ENCODE data around the gene PPIL1. TPM values are rescaled to one million over a fixed set of nuclear protein-coding genes. Genes with fewer than 3 reads are reported as not detected.

The PPIL1 gene
- polyA plus RNA-seq, 3 donors: 2.0 to 7.6 (median 5.9) TPM

DNA sequence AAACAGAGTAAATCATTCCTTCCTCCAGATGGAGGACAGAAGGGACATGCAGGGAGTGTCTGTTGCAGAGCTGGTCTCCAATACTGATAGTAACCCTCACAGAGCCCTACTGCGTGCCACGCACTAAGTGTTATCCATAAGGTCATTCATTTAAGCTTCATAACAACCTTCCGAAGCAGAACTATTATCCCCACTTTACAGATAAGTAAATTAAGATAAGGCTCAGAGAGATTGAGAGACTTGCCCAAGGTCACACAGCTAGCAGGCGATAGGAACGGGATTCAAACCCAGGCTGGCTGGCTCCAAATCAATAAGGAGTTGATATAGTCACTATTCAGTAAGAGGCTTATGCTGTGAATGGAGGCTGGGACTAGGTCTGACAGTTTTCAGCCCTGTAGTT is 66.0 kb downstream of the PPIL1 start:
- no peak overlapping the region for H3K4me2 ChIP-seq (replicated peaks; ENCODE audit: extremely low read depth, low read length, poor library complexity, severe bottlenecking)
- H3K27ac ChIP-seq (ENCODE audit: low read depth in 1 of 2, low read length in 2 of 2): no peak overlapping the region
- H3K4me3 Mint-ChIP-seq: no peak overlapping the region
- H3K9me3 Mint-ChIP-seq: no peaks in the 10 kb centered on the region
- no peaks in the 10 kb centered on the region for H3K4me1 Mint-ChIP-seq
- H3K36me3 ChIP-seq (replicated peaks in 1 of 2; ENCODE audit: control insufficient read depth in 1 of 2, insufficient read depth in 2 of 2, low read length in 2 of 2): no peaks in the 10 kb centered on the region
- no peak overlapping the region for H3K4me3 ChIP-seq (replicated peaks in 1 of 3; ENCODE audit: low read depth in 2 of 3, low read length in 3 of 3)
- H3K27me3 Mint-ChIP-seq (ENCODE audit: low read depth in 3 of 3): peaks cover 8 to 22% (median 8%) of the 10 kb centered on the region in 3 donors
- no peaks in the 10 kb centered on the region for H3K4me1 ChIP-seq (ENCODE audit: control insufficient read depth in 1 of 2, insufficient read depth in 2 of 2, low read length in 2 of 2)
- H3K27ac Mint-ChIP-seq: no peak overlapping the region
- H3K36me3 Mint-ChIP-seq: no peaks in the 10 kb centered on the region
- no peak overlapping the region for H2AFZ ChIP-seq (ENCODE audit: insufficient read depth, low read depth, low read length, poor library complexity, severe bottlenecking)
- no peak for DNase-seq
- H3K9me3 ChIP-seq (replicated peaks in 1 of 2; ENCODE audit: control insufficient read depth in 1 of 2, insufficient read depth in 1 of 2, low read length in 2 of 2): no peaks in the 10 kb centered on the region
- H3K79me2 ChIP-seq (ENCODE audit: insufficient read depth, low read length): no peaks in the 10 kb centered on the region
- intact Hi-C loops (cut with micrococcal nuclease): no loop called here
- TF ChIP-seq, protein P1, sequence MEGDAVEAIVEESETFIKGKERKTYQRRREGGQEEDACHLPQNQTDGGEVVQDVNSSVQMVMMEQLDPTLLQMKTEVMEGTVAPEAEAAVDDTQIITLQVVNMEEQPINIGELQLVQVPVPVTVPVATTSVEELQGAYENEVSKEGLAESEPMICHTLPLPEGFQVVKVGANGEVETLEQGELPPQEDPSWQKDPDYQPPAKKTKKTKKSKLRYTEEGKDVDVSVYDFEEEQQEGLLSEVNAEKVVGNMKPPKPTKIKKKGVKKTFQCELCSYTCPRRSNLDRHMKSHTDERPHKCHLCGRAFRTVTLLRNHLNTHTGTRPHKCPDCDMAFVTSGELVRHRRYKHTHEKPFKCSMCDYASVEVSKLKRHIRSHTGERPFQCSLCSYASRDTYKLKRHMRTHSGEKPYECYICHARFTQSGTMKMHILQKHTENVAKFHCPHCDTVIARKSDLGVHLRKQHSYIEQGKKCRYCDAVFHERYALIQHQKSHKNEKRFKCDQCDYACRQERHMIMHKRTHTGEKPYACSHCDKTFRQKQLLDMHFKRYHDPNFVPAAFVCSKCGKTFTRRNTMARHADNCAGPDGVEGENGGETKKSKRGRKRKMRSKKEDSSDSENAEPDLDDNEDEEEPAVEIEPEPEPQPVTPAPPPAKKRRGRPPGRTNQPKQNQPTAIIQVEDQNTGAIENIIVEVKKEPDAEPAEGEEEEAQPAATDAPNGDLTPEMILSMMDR (IDR thresholded peaks at IDR 0.05): no peak
- H3K27me3 ChIP-seq (ENCODE audit: control insufficient read depth in 2 of 2, insufficient read depth in 2 of 2, low read length in 2 of 2): no peaks in the 10 kb centered on the region
- no peak overlapping the region for H3K9ac ChIP-seq (ENCODE audit: insufficient read depth, low read length, poor library complexity, severe bottlenecking)
- 100% methylated on average over 3 of the region's 5 CpGs for WGBS (ENCODE audit: insufficient coverage)
- no peaks in the 10 kb centered on the region for H4K20me1 ChIP-seq (ENCODE audit: insufficient read depth, low read length)

DNA sequence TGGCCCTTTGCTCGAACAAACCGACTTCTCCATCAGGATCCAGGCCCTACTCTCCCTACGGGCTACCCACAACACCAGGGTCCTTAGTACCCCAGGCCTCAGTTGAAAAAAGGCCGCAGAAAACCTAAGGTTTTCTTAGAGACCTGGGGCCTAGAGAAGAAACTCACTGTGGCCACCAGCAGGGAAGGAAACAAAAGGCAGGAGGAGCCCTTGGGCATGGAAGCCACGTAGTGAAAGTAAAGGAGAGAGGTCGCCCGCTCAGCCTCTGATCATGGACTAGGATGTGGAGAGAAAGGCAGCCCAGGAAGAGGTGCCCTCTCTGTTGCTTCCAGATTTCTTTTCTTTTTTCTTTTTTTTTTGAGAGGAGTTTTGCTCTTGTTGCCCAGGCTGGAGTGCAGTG is 66.9 kb downstream of the PPIL1 start:
- no peak overlapping the region for H3K9ac ChIP-seq (ENCODE audit: insufficient read depth, low read length, poor library complexity, severe bottlenecking)
- H3K36me3 Mint-ChIP-seq: no peaks in the 10 kb centered on the region
- no peaks in the 10 kb centered on the region for H3K79me2 ChIP-seq (ENCODE audit: insufficient read depth, low read length)
- no peaks in the 10 kb centered on the region for H3K4me1 ChIP-seq (ENCODE audit: control insufficient read depth in 1 of 2, insufficient read depth in 2 of 2, low read length in 2 of 2)
- H3K27me3 ChIP-seq (ENCODE audit: control insufficient read depth in 2 of 2, insufficient read depth in 2 of 2, low read length in 2 of 2): no peaks in the 10 kb centered on the region
- H3K27ac ChIP-seq (ENCODE audit: low read depth in 1 of 2, low read length in 2 of 2): no peak overlapping the region
- TF ChIP-seq, protein P1 (IDR thresholded peaks at IDR 0.05): no peak
- DNase-seq: no peak
- H3K4me3 Mint-ChIP-seq: no peak overlapping the region
- H3K4me2 ChIP-seq (replicated peaks; ENCODE audit: extremely low read depth, low read length, poor library complexity, severe bottlenecking): no peak overlapping the region
- peaks cover 0 to 2% (median 0%) of the 10 kb centered on the region in 7 donors for H3K9me3 Mint-ChIP-seq
- intact Hi-C loops (cut with micrococcal nuclease): no loop called here
- H3K4me3 ChIP-seq (replicated peaks in 1 of 3; ENCODE audit: low read depth in 2 of 3, low read length in 3 of 3): no peak overlapping the region
- no peaks in the 10 kb centered on the region for H3K4me1 Mint-ChIP-seq
- H2AFZ ChIP-seq (ENCODE audit: insufficient read depth, low read depth, low read length, poor library complexity, severe bottlenecking): no peak overlapping the region
- no peaks in the 10 kb centered on the region for H3K36me3 ChIP-seq (replicated peaks in 1 of 2; ENCODE audit: control insufficient read depth in 1 of 2, insufficient read depth in 2 of 2, low read length in 2 of 2)
- H4K20me1 ChIP-seq (ENCODE audit: insufficient read depth, low read length): no peaks in the 10 kb centered on the region
- peaks cover 8 to 24% (median 8%) of the 10 kb centered on the region in 3 donors for H3K27me3 Mint-ChIP-seq (ENCODE audit: low read depth in 3 of 3)
- WGBS (ENCODE audit: insufficient coverage): 87% methylated on average over 3 of the region's 7 CpGs
- H3K27ac Mint-ChIP-seq: peak overlapping the region in 1 of 7 donors; percentile 23
- H3K9me3 ChIP-seq (replicated peaks in 1 of 2; ENCODE audit: control insufficient read depth in 1 of 2, insufficient read depth in 1 of 2, low read length in 2 of 2): no peaks in the 10 kb centered on the region
